ENCODE results near the gene ABHD8.

- no peak for TF ChIP-seq POLR2A (IDR thresholded peaks at IDR 0.05)
- TF ChIP-seq, protein P1, sequence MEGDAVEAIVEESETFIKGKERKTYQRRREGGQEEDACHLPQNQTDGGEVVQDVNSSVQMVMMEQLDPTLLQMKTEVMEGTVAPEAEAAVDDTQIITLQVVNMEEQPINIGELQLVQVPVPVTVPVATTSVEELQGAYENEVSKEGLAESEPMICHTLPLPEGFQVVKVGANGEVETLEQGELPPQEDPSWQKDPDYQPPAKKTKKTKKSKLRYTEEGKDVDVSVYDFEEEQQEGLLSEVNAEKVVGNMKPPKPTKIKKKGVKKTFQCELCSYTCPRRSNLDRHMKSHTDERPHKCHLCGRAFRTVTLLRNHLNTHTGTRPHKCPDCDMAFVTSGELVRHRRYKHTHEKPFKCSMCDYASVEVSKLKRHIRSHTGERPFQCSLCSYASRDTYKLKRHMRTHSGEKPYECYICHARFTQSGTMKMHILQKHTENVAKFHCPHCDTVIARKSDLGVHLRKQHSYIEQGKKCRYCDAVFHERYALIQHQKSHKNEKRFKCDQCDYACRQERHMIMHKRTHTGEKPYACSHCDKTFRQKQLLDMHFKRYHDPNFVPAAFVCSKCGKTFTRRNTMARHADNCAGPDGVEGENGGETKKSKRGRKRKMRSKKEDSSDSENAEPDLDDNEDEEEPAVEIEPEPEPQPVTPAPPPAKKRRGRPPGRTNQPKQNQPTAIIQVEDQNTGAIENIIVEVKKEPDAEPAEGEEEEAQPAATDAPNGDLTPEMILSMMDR (IDR thresholded peaks at IDR 0.05): no peak
Measured at GRCh38 chr19:17306285-17306714, 3.1 kb upstream of the ABHD8 start.

All from adrenal gland (tissue), 5 donors.